Heart right ventricle (tissue), 16 donors: Measurements from ENCODE around the gene PDIA6. TPM values are rescaled to one million over a fixed set of nuclear protein-coding genes. Genes with fewer than 3 reads are reported as not detected.
"Not testable (repeated sequence)": the region's sequence is repeated elsewhere in the genome, so short reads cannot be mapped to it uniquely, and the experiment has no call there.

ENCODE experiments used
- ATAC-seq, 8 donors: fragments of 200-7000 bp; cut with Tn5 transposase; one replicate each; pipeline ENCODE4 v1.9.1; 2020; ENCODE audit warnings: mild to moderate bottlenecking in 8 of 8, moderate library complexity in 8 of 8, moderate number of reproducible peaks in 1 of 8
- DNase-seq, 2 donors: peaks; one replicate each; pipeline ENCODE4 v3.0.0-alpha.2; 2020
- H3K27ac ChIP-seq, 10 donors: fragments of 200-600 bp; sonication (generic) in 2 of 10; one replicate each; pipeline versions ENCODE4 v1.5.0 to v1.8.0; 2020 to 2022; ENCODE audit warnings: mild to moderate bottlenecking in 3 of 10
- H3K27me3 ChIP-seq, 7 donors: fragments of 200-600 bp; one replicate each; pipeline ENCODE4 v1.8.0; 2021 to 2022; ENCODE audit warnings: mild to moderate bottlenecking in 2 of 7
- H3K36me3 ChIP-seq, 9 donors: fragments of 200-600 bp; sonication (generic) in 1 of 9; one replicate each; pipeline versions ENCODE4 v1.5.0 to v1.8.0; 2020 to 2022; ENCODE audit warnings: mild to moderate bottlenecking in 2 of 9
- H3K4me1 ChIP-seq, 9 donors: fragments of 200-600 bp; sonication (generic) in 1 of 9; one replicate each; pipeline versions ENCODE4 v1.5.0 to v1.8.0; 2020 to 2022; ENCODE audit warnings: mild to moderate bottlenecking in 4 of 9
- H3K4me3 ChIP-seq, 10 donors: fragments of 200-600 bp; sonication (generic) in 2 of 10; one replicate each; pipeline versions ENCODE4 v1.5.0 to v1.8.0; 2020 to 2022; ENCODE audit warnings: mild to moderate bottlenecking in 7 of 10, moderate library complexity in 2 of 10
- H3K9me3 ChIP-seq, 11 donors: fragments of 200-600 bp in 10 of 11; sonication (generic) in 2 of 11; one replicate each; pipeline versions ENCODE4 v1.5.0 to v1.8.0; 2013 to 2022; ENCODE audit warnings: mild to moderate bottlenecking in 2 of 11, control low read depth in 1 of 11, moderate library complexity in 1 of 11
- CTCF ChIP-seq, 9 donors: fragments of 200-600 bp; sonication (generic) in 2 of 9; IDR thresholded peaks; one replicate each; pipeline versions ENCODE4 v1.5.0 to v1.8.0; 2021 to 2022; ENCODE audit warnings: antibody characterized with exemption in 9 of 9, mild to moderate bottlenecking in 5 of 9, moderate library complexity in 1 of 9
- WGBS, 2 donors: extraction: QIAGEN DNeasy Blood & Tissue Kit; methylation state at CpG; one replicate each; pipeline ENCODE4 v1.1.7; 2013; ENCODE audit warnings: inconsistent platforms in 1 of 2; 5-methylcytosine and 5-hydroxymethylcytosine counted together
- intact Hi-C, 10 donors: fragments of 100-400 bp; cut with DNase I; formaldehyde crosslinking; loops; one replicate each; pipeline versions ENCODE4 v1.11.1 to v1.14.2; 2022
- polyA plus RNA-seq, 2 donors: library from polyadenylated mRNA; stranded (reverse); fragments of 200-250 nt; gene quantifications; one replicate each; pipeline ENCODE4 v1.2.3, GENCODE V29; 2013
- total RNA-seq, 10 donors: library from RNA; stranded (reverse); fragmentation: NEBNext Ultra II Directional in 3 of 10; extraction: Animal tissue kit (Norgen Biotek cat#: 25700) in 3 of 10; gene quantifications; one replicate each; pipeline versions ENCODE4 v1.2.1 to v1.2.4, GENCODE V29; 2021 to 2023
- donor health status: Arrhythmogenic right ventricular cardiomyopathy.
- donor health status: ischemic (EF 13 %, LVEDD 7.1; RV severe dilation, severe dysfunction).
- donor health status: healthy with polysubstance abuse.
- donor health status: DM: no; HTN: yes; CAD: no.
- donor health status: DM: no; HTN: no; CAD: no.
- donor health status: ischemic (EF 25% LVEDD 6.9; RV normal size, moderate dysfunction).
- donor health status: ischemic (EF 25% LVEDD 5.7; RV mildly dilated, moderate dysfunction).
- donor health status: healthy.
- donor health status: DM: yes; HTN: yes; CAD: no.
- donor health status: Ischemic cardiomyopathy.
- donor health status: ischemic (EF 35%, LVEDD 5.7; RV mildly dilated, moderate dysfunction).
- donor health status: nonischemic (EF 11% LVEDD 7.7; RV severe dilation, severe dysfunction).
- donor health status: DM: yes; HTN: yes; CAD: no.
- donor health status: PGD.
- donor health status: ischemic (EF 29% LVEDD 5.4; RV normal size, mild dysfunction).
- donor health status: nonischemic (EF 23%, LVEDD 6.1; RV moderate dilation, normal function).

PDIA6 gene
- total and polyA plus RNA-seq, 12 donors = 24.7 to 317 (median 107) TPM

DNA sequence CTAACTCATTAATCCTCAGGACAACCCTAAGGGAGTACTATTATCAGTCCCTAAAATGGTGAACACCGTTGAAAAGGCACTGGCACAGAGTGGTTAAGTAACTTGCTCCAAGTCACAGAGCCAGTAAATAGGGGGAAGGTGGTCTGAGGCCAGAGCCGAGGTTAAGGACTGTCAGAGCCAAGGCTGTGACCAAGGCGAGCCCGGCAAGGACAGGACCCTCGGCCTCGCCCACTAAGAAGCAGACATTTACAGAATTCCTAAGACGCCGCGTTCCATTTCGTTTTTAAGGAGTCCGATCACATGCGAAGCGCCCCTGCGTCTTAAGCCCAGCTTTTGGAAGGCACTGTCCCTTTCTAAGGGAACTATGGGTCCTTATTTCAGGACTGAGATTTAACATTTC, 1.1 kb downstream of the PDIA6 start:
- intact Hi-C loops = no loop called here
- no peak for TF ChIP-seq CTCF (IDR thresholded peaks at IDR 0.05)
- Histone ChIP-seq H3K4me3 (peak overlapping the region; percentile 56 to 95 (median 85)), H3K9me3 (no peaks in the 10 kb centered on the region), H3K36me3 (peaks cover 0 to 8% (median 0%) of the 10 kb centered on the region in 9 donors), H3K27ac (peak overlapping the region in 9 of 10 donors; percentile 83 to 95 (median 94)), H3K4me1 (peaks cover 3 to 73% (median 52%) of the 10 kb centered on the region in 9 donors), H3K27me3 (no peaks in the 10 kb centered on the region)
- no peak for DNase-seq
- WGBS, 2 donors = 6 to 10% methylated on average over 14 of the region's 14 CpGs
- no peak for ATAC-seq

DNA sequence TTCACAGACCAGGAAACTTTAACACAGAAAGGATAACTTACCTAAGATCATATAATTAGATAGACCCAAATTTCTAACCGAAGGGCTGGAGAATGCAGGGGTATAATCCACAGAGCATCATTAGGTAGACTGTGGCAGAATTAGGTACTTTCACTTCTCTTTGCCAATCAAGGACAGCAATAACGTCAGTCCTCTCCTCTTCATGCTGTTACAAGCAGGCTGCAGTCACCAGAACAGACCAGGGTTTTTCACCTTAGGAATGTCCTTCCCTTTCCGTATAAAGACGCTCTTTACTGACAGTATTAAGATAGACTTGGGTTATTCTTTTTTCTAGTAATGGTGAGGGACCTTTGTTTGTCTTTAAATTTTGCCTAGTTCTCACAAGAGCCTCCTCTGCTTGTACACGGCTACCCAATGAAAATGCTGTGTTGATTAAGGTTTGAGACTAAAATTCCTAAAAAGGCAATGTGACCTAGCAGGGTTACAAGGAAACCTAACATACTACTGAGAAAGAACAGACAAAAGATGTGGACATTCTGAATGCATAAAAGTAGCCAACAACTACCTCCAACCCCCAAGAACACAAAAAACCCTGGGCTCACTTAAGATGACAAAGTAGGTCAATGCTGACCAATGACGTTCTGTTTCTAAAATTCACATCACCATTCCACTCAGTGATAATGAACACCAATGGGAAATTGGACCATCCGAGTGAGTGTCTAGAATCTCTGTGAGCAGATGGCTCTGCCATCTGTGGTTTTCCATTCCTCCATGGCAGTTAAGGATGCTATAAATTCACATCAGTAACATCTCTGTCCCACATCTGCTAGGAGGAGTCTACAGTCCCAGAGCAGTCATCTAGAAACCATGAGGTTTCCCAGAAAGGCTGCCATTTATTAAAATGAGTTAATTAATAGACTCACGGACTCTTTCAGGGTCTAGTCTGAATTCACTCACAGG, 2.1 kb downstream of the PDIA6 start:
- peaks cover 3 to 72% (median 51%) of the 10 kb centered on the region in 9 donors for H3K4me1 ChIP-seq
- H3K27ac ChIP-seq = peak overlapping the region in 6 of 10 donors; percentile 12 to 94 (median 30)
- intact Hi-C loops = no loop called here
- TF ChIP-seq CTCF (IDR thresholded peaks at IDR 0.05) = no peak
- H3K36me3 ChIP-seq = peaks cover 0 to 8% (median 0%) of the 10 kb centered on the region in 9 donors
- ATAC-seq = no peak
- no peaks in the 10 kb centered on the region for H3K27me3 ChIP-seq
- H3K4me3 ChIP-seq = peak overlapping the region in 7 of 10 donors; percentile 75 to 95 (median 88)
- no peaks in the 10 kb centered on the region for H3K9me3 ChIP-seq
- DNase-seq = no peak
- 31 to 37% methylated on average over 8 of the region's 8 CpGs for WGBS, 2 donors

DNA sequence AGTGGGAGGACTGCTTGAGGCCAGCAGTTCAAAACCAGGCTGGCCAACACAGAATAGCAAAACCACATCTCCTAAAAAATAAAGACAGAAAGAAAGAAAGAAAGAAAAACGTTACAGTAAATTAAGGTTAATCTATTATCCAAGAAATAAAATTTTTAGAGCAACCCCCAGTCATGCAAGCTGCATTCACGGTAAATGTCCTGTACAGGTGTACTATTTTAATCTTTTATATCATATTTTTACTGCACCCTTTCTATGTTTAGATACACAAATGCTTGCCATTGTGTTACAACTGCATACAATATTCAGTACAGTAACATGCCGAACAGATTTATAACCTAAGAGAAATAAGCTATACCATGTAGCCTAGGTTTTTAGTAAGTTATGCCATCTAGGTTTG, 6.0 kb downstream of the PDIA6 start:
- no peak for TF ChIP-seq CTCF (IDR thresholded peaks at IDR 0.05)
- H3K27me3 ChIP-seq = no peaks in the 10 kb centered on the region
- H3K27ac ChIP-seq = no peak overlapping the region
- H3K4me3 ChIP-seq = no peak overlapping the region
- DNase-seq (no peak), ATAC-seq (no peak)
- no peaks in the 10 kb centered on the region for H3K9me3 ChIP-seq
- H3K36me3 ChIP-seq = peaks cover 0 to 23% (median 6%) of the 10 kb centered on the region in 9 donors
- 66 to 85% methylated on average over 3 of the region's 3 CpGs for WGBS, 2 donors
- H3K4me1 ChIP-seq = peaks cover 3 to 62% (median 32%) of the 10 kb centered on the region in 9 donors
- intact Hi-C loops = no loop called here

- Histone ChIP-seq H3K36me3 (peaks cover 0 to 28% (median 7%) of the 10 kb centered on the region in 9 donors), H3K4me1 (peaks cover 3 to 56% (median 27%) of the 10 kb centered on the region in 9 donors)
- H3K9me3 ChIP-seq, H3K4me3 ChIP-seq, ATAC-seq, intact Hi-C loops, DNase-seq, H3K27ac ChIP-seq, H3K27me3 ChIP-seq: not testable (repeated sequence)
- 90 to 91% methylated on average over 6 of the region's 6 CpGs for WGBS, 2 donors
Measured at GRCh38 chr2:10805990-10806389, 6.6 kb downstream of the PDIA6 start.
